ENCODE data around the gene VPS41. TPM values are rescaled to one million over a fixed set of nuclear protein-coding genes. Genes with fewer than 3 reads are reported as not detected.

Gene VPS41
- total RNA-seq, 2 experiments from 2014 or later: 23.2 to 46.1 TPM

DNA sequence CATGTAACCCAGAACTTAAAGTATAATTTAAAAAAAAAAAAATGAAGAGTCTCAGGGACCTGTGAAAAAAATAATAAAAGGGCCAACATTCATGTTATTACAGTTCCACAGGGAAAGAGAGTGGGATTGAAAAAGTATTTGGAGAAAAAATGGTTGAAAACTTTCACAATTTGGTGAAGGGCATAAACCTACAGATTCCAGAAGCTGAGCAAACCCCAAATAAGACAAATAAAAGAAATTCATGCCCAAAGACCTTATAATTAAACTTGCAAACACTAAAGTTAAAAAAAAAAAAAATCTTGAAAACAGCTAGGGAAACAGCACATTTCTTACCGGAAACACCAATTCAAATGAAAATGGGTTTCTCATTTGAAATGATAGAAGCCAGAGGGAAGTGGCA, 19.9 kb downstream of the VPS41 start:
- intact Hi-C loops (cut with micrococcal nuclease; ENCODE audit: unreplicated experiment): no loop called here
- Histone ChIP-seq H4K20me1 (ENCODE audit: insufficient read depth, low read length) (no peaks in the 10 kb centered on the region), H3K9me2 (ENCODE audit: insufficient read depth, low read length) (no peaks in the 10 kb centered on the region), H3K79me2 (ENCODE audit: insufficient read depth, low read depth, low read length) (no peaks in the 10 kb centered on the region), H3K4me3 (ENCODE audit: low read depth, low read length, poor library complexity, severe bottlenecking) (no peak overlapping the region), H3K36me3 (ENCODE audit: insufficient read depth, low read length) (no peaks in the 10 kb centered on the region), H3K27ac (ENCODE audit: low read depth, low read length, poor library complexity, severe bottlenecking) (no peak overlapping the region), H3K4me1 (ENCODE audit: insufficient read depth, low read length, poor library complexity, severe bottlenecking) (no peaks in the 10 kb centered on the region), H3K9me3 (ENCODE audit: low read length) (no peaks in the 10 kb centered on the region), H2AFZ (ENCODE audit: low read length) (no peak overlapping the region), H3K4me2 (ENCODE audit: low read length) (no peak overlapping the region)
- ChIA-PET POLR2A (no interaction called here), CTCF (ENCODE audit: unreplicated experiment) (no interaction called here)
- DNase-seq (ENCODE audit: low spot score): no peak
- TF ChIP-seq EZH2phosphoT487 (IDR thresholded peaks at IDR 0.05; ENCODE audit: borderline replicate concordance, low read depth, low read length): no peak
- BruUV-seq (replicated peaks): no TSS peak

GRCh38 chr7:38886265-38886664, 22.7 kb downstream of the VPS41 start:
- no peak overlapping the region for H2AFZ ChIP-seq (ENCODE audit: low read length)
- no TSS peak for BruUV-seq (replicated peaks)
- H3K4me2 ChIP-seq (ENCODE audit: low read length): no peak overlapping the region
- no peaks in the 10 kb centered on the region for H3K9me3 ChIP-seq (ENCODE audit: low read length)
- ChIA-PET POLR2A (no interaction called here), CTCF (ENCODE audit: unreplicated experiment) (no interaction called here)
- H3K79me2 ChIP-seq (ENCODE audit: insufficient read depth, low read depth, low read length): no peaks in the 10 kb centered on the region
- intact Hi-C loops (cut with micrococcal nuclease; ENCODE audit: unreplicated experiment): no loop called here
- no peak overlapping the region for H3K27ac ChIP-seq (ENCODE audit: low read depth, low read length, poor library complexity, severe bottlenecking)
- DNase-seq (ENCODE audit: low spot score): no peak
- H3K36me3 ChIP-seq (ENCODE audit: insufficient read depth, low read length): no peaks in the 10 kb centered on the region
- H3K4me3 ChIP-seq (ENCODE audit: low read depth, low read length, poor library complexity, severe bottlenecking): no peak overlapping the region
- TF ChIP-seq, protein P1, sequence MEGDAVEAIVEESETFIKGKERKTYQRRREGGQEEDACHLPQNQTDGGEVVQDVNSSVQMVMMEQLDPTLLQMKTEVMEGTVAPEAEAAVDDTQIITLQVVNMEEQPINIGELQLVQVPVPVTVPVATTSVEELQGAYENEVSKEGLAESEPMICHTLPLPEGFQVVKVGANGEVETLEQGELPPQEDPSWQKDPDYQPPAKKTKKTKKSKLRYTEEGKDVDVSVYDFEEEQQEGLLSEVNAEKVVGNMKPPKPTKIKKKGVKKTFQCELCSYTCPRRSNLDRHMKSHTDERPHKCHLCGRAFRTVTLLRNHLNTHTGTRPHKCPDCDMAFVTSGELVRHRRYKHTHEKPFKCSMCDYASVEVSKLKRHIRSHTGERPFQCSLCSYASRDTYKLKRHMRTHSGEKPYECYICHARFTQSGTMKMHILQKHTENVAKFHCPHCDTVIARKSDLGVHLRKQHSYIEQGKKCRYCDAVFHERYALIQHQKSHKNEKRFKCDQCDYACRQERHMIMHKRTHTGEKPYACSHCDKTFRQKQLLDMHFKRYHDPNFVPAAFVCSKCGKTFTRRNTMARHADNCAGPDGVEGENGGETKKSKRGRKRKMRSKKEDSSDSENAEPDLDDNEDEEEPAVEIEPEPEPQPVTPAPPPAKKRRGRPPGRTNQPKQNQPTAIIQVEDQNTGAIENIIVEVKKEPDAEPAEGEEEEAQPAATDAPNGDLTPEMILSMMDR (conservative IDR thresholded peaks at IDR 0.05; ENCODE audit: low read length): no peak
- H4K20me1 ChIP-seq (ENCODE audit: insufficient read depth, low read length): no peaks in the 10 kb centered on the region
- no peaks in the 10 kb centered on the region for H3K9me2 ChIP-seq (ENCODE audit: insufficient read depth, low read length)
- H3K4me1 ChIP-seq (ENCODE audit: insufficient read depth, low read length, poor library complexity, severe bottlenecking): no peaks in the 10 kb centered on the region

DNA sequence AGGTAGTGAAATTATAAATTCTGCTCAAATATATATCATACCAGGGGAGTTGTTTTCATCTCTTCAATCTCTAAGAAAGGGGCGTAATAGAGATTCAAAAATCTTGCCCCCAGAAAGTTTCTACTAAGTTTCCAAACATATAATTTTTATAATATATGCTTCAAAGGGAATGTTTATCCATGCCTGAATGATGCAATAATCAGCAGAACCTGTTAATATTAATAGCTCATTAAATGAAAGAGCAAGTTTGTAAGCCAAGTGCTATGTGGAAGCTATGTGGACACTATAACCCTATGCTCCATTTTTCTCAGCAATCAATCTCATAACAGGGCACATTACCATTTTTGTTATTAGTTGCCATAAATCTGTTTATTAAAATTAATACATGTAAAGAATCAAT, 25.3 kb downstream of the VPS41 start:
- H3K79me2 ChIP-seq (ENCODE audit: insufficient read depth, low read depth, low read length): no peaks in the 10 kb centered on the region

More for the DNA sequence above, 25.3 kb downstream of the VPS41 start:
- Histone ChIP-seq H3K4me3 (ENCODE audit: low read depth, low read length, poor library complexity, severe bottlenecking) (no peak overlapping the region), H3K36me3 (ENCODE audit: insufficient read depth, low read length) (no peaks in the 10 kb centered on the region), H3K4me1 (ENCODE audit: insufficient read depth, low read length, poor library complexity, severe bottlenecking) (peaks cover 6% of the 10 kb centered on the region), H3K4me2 (ENCODE audit: low read length) (no peak overlapping the region), H3K27ac (ENCODE audit: low read depth, low read length, poor library complexity, severe bottlenecking) (no peak overlapping the region), H3K9me3 (ENCODE audit: low read length) (no peaks in the 10 kb centered on the region), H3K9me2 (ENCODE audit: insufficient read depth, low read length) (no peaks in the 10 kb centered on the region), H2AFZ (ENCODE audit: low read length) (no peak overlapping the region), H4K20me1 (ENCODE audit: insufficient read depth, low read length) (no peaks in the 10 kb centered on the region)
- POLR2A ChIA-PET: interaction anchor here (1.2 kb wide), 1 partner anchor 13 kb away, joined by 3 read pairs; no protein-coding TSS in a partner anchor
- TF ChIP-seq EZH2phosphoT487 (IDR thresholded peaks at IDR 0.05; ENCODE audit: borderline replicate concordance, low read depth, low read length): no peak
- TF ChIP-seq, protein P1 (conservative IDR thresholded peaks at IDR 0.05; ENCODE audit: low read length): no peak
- intact Hi-C loops (cut with micrococcal nuclease; ENCODE audit: unreplicated experiment): no loop called here
- no peak for DNase-seq (ENCODE audit: low spot score)
- CTCF ChIA-PET (ENCODE audit: unreplicated experiment): no interaction called here
- no TSS peak for BruUV-seq (replicated peaks)

Measured in OCI-LY7 (cell line).